Gastroesophageal sphincter (tissue), 4 donors: Measurements from ENCODE around the gene CLEC4M. TPM values are rescaled to one million over a fixed set of nuclear protein-coding genes. Genes with fewer than 3 reads are reported as not detected.

Experiments used
- ATAC-seq: fragments of 150-250 bp; one replicate; pipeline ENCODE4 v1.9.1; 2016; ENCODE audit warnings: mild to moderate bottlenecking, moderate library complexity
- H3K27ac ChIP-seq, 4 donors: fragments of 200-600 bp; sonication (generic) in 3 of 4; 1 replicate in 3 of 4; 2 replicates in 1 of 4; pipeline ENCODE4 v1.5.1; 2016 to 2019
- H3K27me3 ChIP-seq: fragments of 200-600 bp; sonication (generic); one replicate; pipeline ENCODE4 v1.5.1; 2019
- H3K36me3 ChIP-seq, 2 donors: fragments of 200-600 bp; sonication (generic); one replicate each; pipeline ENCODE4 v1.5.1; 2019; ENCODE audit warnings: control low read depth in 1 of 2
- H3K4me1 ChIP-seq, 3 donors: fragments of 200-600 bp; sonication (generic); 1 replicate in 2 of 3; 2 replicates in 1 of 3; pipeline ENCODE4 v1.5.1; 2016 to 2019; ENCODE audit warnings: control low read depth in 2 of 3
- H3K4me3 ChIP-seq, 2 donors: fragments of 200-600 bp; sonication (generic); one replicate each; pipeline ENCODE4 v1.5.1; 2019; ENCODE audit warnings: mild to moderate bottlenecking in 1 of 2, moderate library complexity in 1 of 2
- H3K9me3 ChIP-seq, 3 donors: fragments of 200-600 bp; sonication (generic); one replicate each; pipeline ENCODE4 v1.5.1; 2017 to 2019; ENCODE audit warnings: control low read depth in 2 of 3
- CTCF ChIP-seq, 4 experiments: fragments of 200-600 bp in 2 of 4; fragments of 450-650 bp in 2 of 4; sonication (generic) in 1 of 4; IDR thresholded peaks; one replicate each; pipeline ENCODE4 v1.5.1; 2017 to 2019; ENCODE audit warnings: antibody characterized with exemption in 4 of 4, mild to moderate bottlenecking in 2 of 4, moderate library complexity in 2 of 4
- EP300 ChIP-seq: sonication (generic); formaldehyde crosslinking; IDR thresholded peaks from one replicate; pipeline ENCODE4 v1.6.1; 2017; ENCODE audit warnings: antibody characterized with exemption, mild to moderate bottlenecking
- POLR2A ChIP-seq, 2 donors: fragments of 450-650 bp; IDR thresholded peaks; one replicate each; pipeline ENCODE4 v1.6.1; 2017; ENCODE audit warnings: antibody characterized with exemption in 2 of 2, mild to moderate bottlenecking in 2 of 2, moderate library complexity in 1 of 2
- POLR2AphosphoS5 ChIP-seq: sonication (generic); formaldehyde crosslinking; IDR thresholded peaks from one replicate; pipeline ENCODE4 v1.6.1; 2017; ENCODE audit warnings: antibody characterized with exemption
- WGBS, 2 donors: methylation state at CpG; one replicate each; pipeline ENCODE4 v1.1.5; 2018; ENCODE audit warnings: low coverage in 1 of 2; 5-methylcytosine and 5-hydroxymethylcytosine counted together
- total RNA-seq, 4 donors: library from RNA; depleted of rRNA; stranded (reverse); fragments of >200 nt; gene quantifications; one replicate each; pipeline ENCODE4 v1.1.0, GENCODE V29; 2016

Gene CLEC4M
- total RNA-seq, 4 donors from 2014 or later: not detected

GRCh38 chr19:7733376-7733775, 29.7 kb upstream of the CLEC4M start:
- WGBS, 2 donors: 48 to 64% methylated on average over 4 to 6 of the region's 6 CpGs
- peaks cover 79% of the 10 kb centered on the region for H3K27me3 ChIP-seq
- H3K27ac ChIP-seq: no peak overlapping the region
- ATAC-seq: no peak
- no peaks in the 10 kb centered on the region for H3K9me3 ChIP-seq
- TF ChIP-seq EP300: no peak
- no peak for TF ChIP-seq CTCF (IDR thresholded peaks at IDR 0.05)
- TF ChIP-seq POLR2AphosphoS5: no peak
- no peak for TF ChIP-seq POLR2A (IDR thresholded peaks at IDR 0.05)
- peaks cover 0 to 11% (median 0%) of the 10 kb centered on the region in 3 donors for H3K4me1 ChIP-seq
- no peaks in the 10 kb centered on the region for H3K36me3 ChIP-seq
- no peak overlapping the region for H3K4me3 ChIP-seq

- Histone ChIP-seq H3K27ac (no peak overlapping the region), H3K4me1 (peaks cover 0 to 11% (median 0%) of the 10 kb centered on the region in 3 donors), H3K4me3 (no peak overlapping the region), H3K9me3 (no peaks in the 10 kb centered on the region), H3K36me3 (no peaks in the 10 kb centered on the region), H3K27me3 (peaks cover 79% of the 10 kb centered on the region)
- no peak for ATAC-seq
- TF ChIP-seq EP300 (no peak), POLR2A (IDR thresholded peaks at IDR 0.05) (no peak), POLR2AphosphoS5 (no peak), CTCF (IDR thresholded peaks at IDR 0.05) (no peak)
- WGBS, 2 donors: 52% methylated on average over 4 to 9 of the region's 12 CpGs
Observed at GRCh38 chr19:7734220-7735203, 28.5 kb upstream of the CLEC4M start.

- no peak for ATAC-seq
- TF ChIP-seq EP300 (no peak), POLR2AphosphoS5 (no peak), POLR2A (IDR thresholded peaks at IDR 0.05) (no peak), CTCF (IDR thresholded peaks at IDR 0.05) (no peak)
- WGBS, 2 donors: 36 to 78% methylated on average over 1 of the region's 1 CpG
- Histone ChIP-seq H3K4me3 (no peak overlapping the region), H3K27me3 (peaks cover 69% of the 10 kb centered on the region), H3K36me3 (no peaks in the 10 kb centered on the region), H3K4me1 (no peaks in the 10 kb centered on the region), H3K9me3 (no peaks in the 10 kb centered on the region), H3K27ac (no peak overlapping the region)
Observed at GRCh38 chr19:7736148-7736547, 26.9 kb upstream of the CLEC4M start.

- Histone ChIP-seq H3K27me3 (peaks cover 59% of the 10 kb centered on the region), H3K27ac (no peak overlapping the region), H3K4me1 (no peaks in the 10 kb centered on the region), H3K36me3 (no peaks in the 10 kb centered on the region), H3K9me3 (no peaks in the 10 kb centered on the region), H3K4me3 (no peak overlapping the region)
- ATAC-seq: no peak
- TF ChIP-seq POLR2AphosphoS5 (no peak), CTCF (IDR thresholded peaks at IDR 0.05) (no peak), EP300 (no peak), POLR2A (IDR thresholded peaks at IDR 0.05) (no peak)
- WGBS, 2 donors: 65 to 82% methylated on average over 6 to 11 of the region's 11 CpGs
Observed at GRCh38 chr19:7737215-7737614, 25.8 kb upstream of the CLEC4M start.

- TF ChIP-seq EP300: no peak
- TF ChIP-seq POLR2AphosphoS5: no peak
- TF ChIP-seq POLR2A (IDR thresholded peaks at IDR 0.05): no peak
- no peak for TF ChIP-seq CTCF (IDR thresholded peaks at IDR 0.05)
- no peaks in the 10 kb centered on the region for H3K9me3 ChIP-seq
- H3K36me3 ChIP-seq: no peaks in the 10 kb centered on the region
- no peaks in the 10 kb centered on the region for H3K4me1 ChIP-seq
- ATAC-seq: no peak
- no peak overlapping the region for H3K4me3 ChIP-seq
- H3K27ac ChIP-seq: no peak overlapping the region
- peaks cover 57% of the 10 kb centered on the region for H3K27me3 ChIP-seq
- 71 to 100% methylated on average over 3 to 7 of the region's 7 CpGs for WGBS, 2 donors
Observed at GRCh38 chr19:7738023-7738422, 25.0 kb upstream of the CLEC4M start.
